ENCODE results near the gene FYB1. TPM values are rescaled to one million over a fixed set of nuclear protein-coding genes. Genes with fewer than 3 reads are reported as not detected.
"Not testable (repeated sequence)": the region's sequence is repeated elsewhere in the genome, so short reads cannot be mapped to it uniquely, and the experiment has no call there.

Gene FYB1
- total RNA-seq, 2 experiments from 2014 or later: 45.3 to 51.9 TPM

- POLR2A ChIA-PET: interaction anchor here (0.7 to 1.9 kb wide), 3 partner anchors 16 to 22 kb away, joined by 3 to 11 read pairs (median 4); no protein-coding TSS in a partner anchor
- CTCF ChIA-PET: interaction anchor here (0.6 to 2.4 kb wide), 6 partner anchors 9 to 88 kb away, joined by 3 to 15 read pairs (median 4); no protein-coding TSS in a partner anchor
These were observed 24.1 kb downstream of the FYB1 start for GRCh38 chr5:39195198-39195826.

- ChIA-PET POLR2A (interaction anchor here (0.9 to 1.9 kb wide), 3 partner anchors 11 to 18 kb away, joined by 3 to 11 read pairs (median 3); no protein-coding TSS in a partner anchor), CTCF (interaction anchor here (0.9 to 2.4 kb wide), 5 partner anchors 9 to 22 kb away, joined by 3 to 15 read pairs (median 6); no protein-coding TSS in a partner anchor)
These were observed 24.8 kb downstream of the FYB1 start for GRCh38 chr5:39194466-39195136.

GRCh38 chr5:39193553-39194465, 25.6 kb downstream of the FYB1 start:
- ChIA-PET CTCF (interaction anchor here (0.9 to 1.9 kb wide), 5 partner anchors 10 to 25 kb away, joined by 3 to 6 read pairs (median 3); no protein-coding TSS in a partner anchor), POLR2A (interaction anchor here (0.9 to 1.9 kb wide), 3 partner anchors 10 to 18 kb away, joined by 3 to 11 read pairs (median 3); no protein-coding TSS in a partner anchor)

GRCh38 chr5:39192450-39193160, 26.8 kb downstream of the FYB1 start:
- ChIA-PET POLR2A (no interaction called here), CTCF (interaction anchor here (0.9 to 1.4 kb wide), 3 partner anchors 9 to 18 kb away, joined by 3 to 4 read pairs (median 4); no protein-coding TSS in a partner anchor)

GRCh38 chr5:39191216-39191615, 28.1 kb downstream of the FYB1 start:
- CTCF ChIA-PET: interaction anchor here (1.0 to 1.7 kb wide), 4 partner anchors 9 to 26 kb away, joined by 3 to 7 read pairs (median 3); no protein-coding TSS in a partner anchor
- POLR2A ChIA-PET: interaction anchor here (1.1 kb wide), 1 partner anchor 12 kb away, joined by 3 read pairs; no protein-coding TSS in a partner anchor

GRCh38 chr5:39190311-39191102, 28.9 kb downstream of the FYB1 start:
- ChIA-PET CTCF (interaction anchor here (0.7 to 1.7 kb wide), 5 partner anchors 10 to 27 kb away, joined by 3 to 7 read pairs (median 3); no protein-coding TSS in a partner anchor), POLR2A (interaction anchor here (1.1 to 2.5 kb wide), 2 partner anchors 12 to 13 kb away, joined by 3 to 5 read pairs; no protein-coding TSS in a partner anchor)

GRCh38 chr5:39189292-39189955, 29.9 kb downstream of the FYB1 start:
- ChIA-PET CTCF (interaction anchor here (0.7 to 1.7 kb wide), 10 partner anchors 9 to 43 kb away, joined by 3 to 9 read pairs (median 4); no protein-coding TSS in a partner anchor), POLR2A (interaction anchor here (2.5 kb wide), 1 partner anchor 12 kb away, joined by 5 read pairs; no protein-coding TSS in a partner anchor)

GRCh38 chr5:39187831-39188731, 31.3 kb downstream of the FYB1 start:
- ChIA-PET CTCF (interaction anchor here (0.6 to 1.7 kb wide), 9 partner anchors 7 to 44 kb away, joined by 3 to 9 read pairs (median 3); no protein-coding TSS in a partner anchor), POLR2A (interaction anchor here (0.6 to 2.5 kb wide), 5 partner anchors 11 to 1221 kb away, joined by 3 to 5 read pairs (median 3); no protein-coding TSS in a partner anchor)

- ChIA-PET POLR2A (interaction anchor here (0.5 to 1.1 kb wide), 5 partner anchors 14 to 1226 kb away, joined by 3 to 7 read pairs (median 3); no protein-coding TSS in a partner anchor), CTCF (interaction anchor here (0.9 to 2.6 kb wide), 6 partner anchors 9 to 97 kb away, joined by 3 to 15 read pairs (median 4); no protein-coding TSS in a partner anchor)
These were observed 32.4 kb downstream of the FYB1 start for GRCh38 chr5:39186722-39187539.

GRCh38 chr5:39186289-39186688, 33.1 kb downstream of the FYB1 start:
- POLR2A ChIA-PET: interaction anchor here (0.5 to 1.0 kb wide), 2 partner anchors 32 to 1226 kb away, joined by 3 to 4 read pairs; no protein-coding TSS in a partner anchor
- CTCF ChIA-PET: interaction anchor here (1.1 to 2.6 kb wide), 8 partner anchors 10 to 97 kb away, joined by 3 to 15 read pairs (median 3); no protein-coding TSS in a partner anchor

GRCh38 chr5:39185761-39186160, 33.6 kb downstream of the FYB1 start:
- ChIA-PET POLR2A (interaction anchor here (0.7 to 1.3 kb wide), 2 partner anchors 9 to 12 kb away, joined by 4 to 5 read pairs; no protein-coding TSS in a partner anchor), CTCF (interaction anchor here (0.7 to 2.6 kb wide), 6 partner anchors 10 to 98 kb away, joined by 3 to 15 read pairs (median 3); no protein-coding TSS in a partner anchor)

- POLR2A ChIA-PET: not testable (repeated sequence)
- CTCF ChIA-PET: interaction anchor here (0.6 to 1.7 kb wide), 4 partner anchors 9 to 38 kb away, joined by 3 to 9 read pairs (median 4); no protein-coding TSS in a partner anchor
These were observed 39.8 kb downstream of the FYB1 start for GRCh38 chr5:39179561-39179960.

GRCh38 chr5:39178861-39179260, 40.5 kb downstream of the FYB1 start:
- POLR2A ChIA-PET: no interaction called here

GRCh38 chr5:39178171-39178570, 41.2 kb downstream of the FYB1 start:
- POLR2A ChIA-PET: interaction anchor here (1.1 kb wide), 1 partner anchor 34 kb away, joined by 4 read pairs; no protein-coding TSS in a partner anchor
- CTCF ChIA-PET: interaction anchor here (0.9 to 1.7 kb wide), 2 partner anchors 11 to 14 kb away, joined by 3 to 9 read pairs; no protein-coding TSS in a partner anchor

More at GRCh38 chr5:39178861-39179260, 40.5 kb downstream of the FYB1 start:
- CTCF ChIA-PET: interaction anchor here (1.2 to 1.7 kb wide), 2 partner anchors 10 to 15 kb away, joined by 6 to 9 read pairs; no protein-coding TSS in a partner anchor
